HFF-Myc (cell line): ENCODE measurements around the gene CRADD.

Source experiments
- DNase-seq: peaks from one replicate; pipeline ENCODE4 v3.0.0-alpha.2; 2011; ENCODE audit warnings: low read depth; ENCODE audit errors: extremely low read depth
- H3K4me3 ChIP-seq: replicated peaks from 2 replicates; pipeline ENCODE4 v1.5.1; 2011; ENCODE audit warnings: low read depth, mild to moderate bottlenecking, control low read depth, low read length
- CTCF ChIP-seq: IDR thresholded peaks from 2 replicates; pipeline ENCODE4 v1.5.1; 2012; ENCODE audit warnings: mild to moderate bottlenecking, low read depth, low read length, control low read depth; ENCODE audit errors: missing control alignments

The CRADD gene

GRCh38 chr12:93738199-93739058 lies 61.3 kb downstream of the CRADD start:
- no peak overlapping the region for H3K4me3 ChIP-seq
- DNase-seq = no peak
- TF ChIP-seq CTCF = no peak

- H3K4me3 ChIP-seq = no peak overlapping the region
- DNase-seq = no peak
- TF ChIP-seq CTCF = no peak
Observed at GRCh38 chr12:93740751-93741150, 63.6 kb downstream of the CRADD start.

GRCh38 chr12:93741659-93742109 lies 64.5 kb downstream of the CRADD start:
- no peak for DNase-seq
- TF ChIP-seq CTCF = no peak
- H3K4me3 ChIP-seq = peak overlapping the region; percentile 51

GRCh38 chr12:93742110-93742934 lies 65.1 kb downstream of the CRADD start:
- peak; percentile 26 for DNase-seq
- TF ChIP-seq CTCF = peak; percentile 37
- H3K4me3 ChIP-seq = peak overlapping the region; percentile 51

- DNase-seq = no peak
- H3K4me3 ChIP-seq = no peak overlapping the region
- no peak for TF ChIP-seq CTCF
Observed at GRCh38 chr12:93743229-93743998, 66.2 kb downstream of the CRADD start.

GRCh38 chr12:93743999-93744689 lies 67.0 kb downstream of the CRADD start:
- TF ChIP-seq CTCF = no peak
- no peak for DNase-seq

More at GRCh38 chr12:93743999-93744689, 67.0 kb downstream of the CRADD start:
- no peak overlapping the region for H3K4me3 ChIP-seq
